ENCODE results near the gene MRPS25.
"Not testable (repeated sequence)": the region's sequence is repeated elsewhere in the genome, so short reads cannot be mapped to it uniquely, and the experiment has no call there.

Gene MRPS25

DNA sequence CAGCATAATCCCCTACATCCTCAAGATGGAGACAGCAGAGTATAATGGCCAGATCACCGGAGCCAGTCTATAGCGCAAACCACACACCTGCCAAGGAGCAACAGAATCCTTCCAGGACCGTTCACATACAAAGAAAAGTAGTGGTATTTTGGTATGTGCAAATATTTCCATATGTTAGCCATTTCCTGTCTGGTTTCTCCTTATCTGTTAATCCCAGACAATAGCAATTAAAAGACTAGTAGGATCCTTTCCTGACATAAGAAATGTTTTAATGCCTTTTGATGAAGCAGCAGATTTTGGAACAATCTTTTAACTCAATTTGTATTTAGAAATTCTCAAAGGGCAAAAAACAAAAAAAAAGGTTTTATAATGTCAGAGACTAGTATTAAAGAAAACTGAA is 22.2 kb downstream of the MRPS25 start:
- DNase-seq, result no peak

- DNase-seq, result no peak
These were observed 23.2 kb downstream of the MRPS25 start for GRCh38 chr3:15041950-15042349.

DNA sequence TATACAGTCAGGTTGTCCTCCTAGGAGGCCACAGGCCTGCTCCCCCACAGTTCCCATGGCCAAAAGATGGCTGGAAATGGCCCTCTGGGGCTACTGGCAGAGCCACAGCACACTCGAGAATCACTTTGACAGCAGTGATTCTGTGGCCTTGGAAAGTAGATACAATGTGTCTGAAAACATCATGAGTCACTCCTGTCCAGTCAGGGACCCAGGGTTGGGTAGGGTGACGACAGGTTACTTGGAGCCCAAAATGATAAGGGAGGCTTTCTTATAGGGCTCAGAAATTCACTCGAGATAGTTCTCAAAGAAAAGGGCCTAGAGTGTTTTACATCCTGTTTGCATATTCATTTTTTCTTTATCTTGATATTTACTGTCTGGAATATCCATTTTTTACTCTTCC is 24.3 kb downstream of the MRPS25 start:
- no peak for DNase-seq

- no peak for DNase-seq
These were observed 26.8 kb downstream of the MRPS25 start for GRCh38 chr3:15038306-15038705.

GRCh38 chr3:15033103-15033502 is 32.0 kb downstream of the MRPS25 start:
- no peak for DNase-seq

GRCh38 chr3:15032650-15033049 is 32.5 kb downstream of the MRPS25 start:
- DNase-seq, result no peak

DNA sequence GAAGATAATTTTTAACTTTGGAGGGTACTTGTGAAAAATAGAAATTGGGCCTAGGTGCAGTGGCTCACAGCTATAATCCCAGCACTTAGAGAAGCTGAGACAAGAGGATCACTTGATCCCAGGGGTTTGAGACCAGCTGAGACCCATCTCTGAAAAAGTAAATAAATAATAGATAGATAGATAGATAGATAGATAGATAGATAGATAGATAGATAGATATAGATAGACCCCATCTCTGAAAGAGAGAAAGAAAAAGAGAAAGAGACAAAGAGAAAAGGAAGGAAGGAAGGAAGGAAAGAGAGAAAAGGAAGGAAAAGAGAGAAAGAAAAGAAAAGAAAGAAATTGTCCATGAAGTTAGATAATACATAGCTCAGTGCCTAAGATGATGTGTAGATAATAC is 35.5 kb downstream of the MRPS25 start:
- no peak for DNase-seq

DNA sequence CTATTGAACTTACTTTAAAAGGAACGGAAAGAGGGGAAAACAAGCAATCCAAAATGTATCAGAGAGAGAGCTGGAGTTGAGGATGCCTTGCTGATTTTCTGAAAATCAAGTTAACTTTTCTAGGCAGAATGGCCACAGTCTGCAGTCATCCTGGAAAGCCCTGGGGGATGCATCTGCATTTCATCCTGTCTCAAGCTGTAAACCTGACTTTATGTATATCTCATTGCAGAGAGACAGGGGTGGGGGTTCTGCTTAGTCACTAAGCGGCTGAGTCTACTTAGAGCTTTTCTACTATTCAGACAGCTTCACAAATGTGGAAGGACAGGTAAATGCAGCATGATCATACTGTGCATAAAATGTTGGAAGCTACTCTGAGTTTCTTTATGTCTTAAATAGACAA is 41.4 kb downstream of the MRPS25 start:
- no peak for DNase-seq

GRCh38 chr3:15023249-15023648 is 41.9 kb downstream of the MRPS25 start:
- DNase-seq, result no peak

DNA sequence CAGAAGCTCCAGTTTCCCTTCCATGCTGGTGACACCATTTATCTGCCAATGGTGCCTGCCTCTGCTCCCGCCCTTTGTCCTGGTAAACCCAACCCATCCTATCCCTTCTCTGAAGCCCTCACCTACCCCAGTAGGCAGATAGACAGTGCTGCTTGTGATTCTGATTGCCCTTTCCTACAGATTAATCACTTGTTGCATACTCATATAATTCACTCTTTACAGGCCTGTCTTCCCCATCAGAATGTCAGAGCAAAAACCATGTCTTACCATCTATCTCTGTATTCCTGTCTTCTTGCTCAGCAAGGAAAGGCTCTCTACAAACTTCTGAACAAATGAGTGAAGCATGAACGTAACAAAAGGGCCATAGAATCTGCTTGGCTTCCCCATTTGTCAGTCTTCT is 47.9 kb downstream of the MRPS25 start:
- no peak for DNase-seq

DNA sequence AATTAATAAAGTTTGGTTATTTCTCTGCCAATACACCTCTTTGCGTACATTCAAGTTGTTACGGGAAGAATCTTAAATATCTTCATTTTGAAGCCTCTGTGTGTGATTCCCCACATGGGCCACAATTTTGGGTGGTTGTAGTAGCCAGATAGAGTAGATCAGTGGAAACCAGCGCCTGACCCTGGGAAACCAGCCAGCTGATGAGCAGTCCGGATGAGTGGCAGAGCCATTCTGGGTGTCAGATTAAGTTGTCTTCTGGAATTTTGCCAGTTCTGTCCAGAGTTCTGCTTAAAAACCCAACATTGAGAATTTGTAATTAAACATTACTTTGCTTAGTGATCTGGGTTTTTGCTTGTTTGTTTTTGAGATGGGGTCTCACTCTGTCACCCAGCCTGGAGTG is 49.7 kb downstream of the MRPS25 start:
- DNase-seq, result no peak

DNA sequence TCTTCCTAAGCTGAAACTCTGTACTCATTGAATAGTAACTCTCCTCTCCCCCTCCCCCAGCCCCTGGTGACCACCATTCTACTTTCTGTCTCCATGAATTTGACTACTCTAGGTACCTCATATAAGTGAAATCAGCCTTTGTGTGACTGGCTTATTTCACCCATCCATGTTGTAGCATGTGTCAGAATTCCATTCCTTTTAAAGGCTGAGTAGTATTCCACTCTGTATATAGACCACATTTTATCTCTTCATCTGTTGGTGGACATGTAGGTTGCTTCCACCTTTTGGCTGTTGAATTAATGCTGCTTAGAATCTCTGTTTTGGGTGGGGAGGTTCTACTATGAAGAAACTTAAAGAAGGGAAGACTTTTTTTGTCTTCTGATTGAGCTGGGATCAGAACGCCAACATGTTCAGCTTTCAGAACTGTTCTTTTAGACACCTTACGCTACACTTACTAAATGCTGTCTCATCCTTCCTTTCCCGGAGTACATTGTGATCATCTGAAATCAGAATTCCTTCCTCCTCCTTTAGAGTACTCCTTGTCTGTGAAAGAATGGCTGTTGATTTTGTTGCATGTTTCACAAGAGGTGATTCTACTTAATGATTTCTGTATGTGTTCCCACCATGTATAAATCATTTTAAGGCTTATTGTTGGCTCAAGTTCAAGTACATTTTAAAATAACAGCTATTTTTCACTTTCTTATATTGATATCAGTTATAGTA is 50.3 kb downstream of the MRPS25 start:
- DNase-seq, result no peak

- DNase-seq, result no peak
These were observed 53.9 kb downstream of the MRPS25 start for GRCh38 chr3:15011174-15011573.

GRCh38 chr3:15010664-15011063 is 54.5 kb downstream of the MRPS25 start:
- no peak for DNase-seq

DNA sequence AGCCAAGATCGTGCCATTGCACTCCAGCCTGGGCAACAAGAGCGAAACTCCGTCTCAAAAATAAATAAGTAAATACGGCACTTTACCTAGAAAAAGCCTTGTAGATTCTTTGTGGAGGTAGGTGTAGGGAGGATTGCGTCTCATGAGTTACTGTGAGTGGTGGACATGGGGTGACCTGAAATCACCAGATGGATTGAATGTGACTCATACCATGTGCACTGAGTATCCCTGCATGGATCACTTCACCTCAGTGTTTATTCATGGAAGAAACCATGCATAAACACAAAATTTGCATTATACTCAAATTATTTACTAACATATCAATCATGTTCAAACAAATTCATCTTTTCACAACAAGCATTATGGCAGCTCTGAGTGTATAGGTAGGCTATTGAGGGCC is 55.9 kb downstream of the MRPS25 start:
- DNase-seq, result no peak

DNA sequence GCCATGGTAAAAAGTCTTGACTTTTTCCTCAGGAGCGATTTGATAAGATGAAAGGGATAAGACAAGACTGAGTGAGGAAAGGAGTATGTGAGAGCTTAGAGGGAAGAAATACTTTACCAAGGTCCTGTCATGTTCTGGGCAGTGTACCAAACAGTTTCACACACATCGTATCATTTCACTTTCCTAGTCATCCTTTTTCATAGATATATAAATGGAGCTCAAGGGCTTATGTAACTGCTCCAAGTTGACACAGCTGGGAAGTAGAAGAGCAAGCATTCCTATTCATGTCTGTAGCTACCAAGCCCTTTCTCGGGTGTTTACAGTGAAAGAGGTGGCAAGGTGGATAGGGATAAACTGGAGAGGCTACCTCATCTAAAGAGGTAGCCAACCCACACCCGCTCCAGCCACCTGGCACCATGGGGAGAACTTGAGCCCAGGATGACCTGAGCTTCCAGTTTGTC is 57.4 kb downstream of the MRPS25 start:
- DNase-seq, result no peak

DNA sequence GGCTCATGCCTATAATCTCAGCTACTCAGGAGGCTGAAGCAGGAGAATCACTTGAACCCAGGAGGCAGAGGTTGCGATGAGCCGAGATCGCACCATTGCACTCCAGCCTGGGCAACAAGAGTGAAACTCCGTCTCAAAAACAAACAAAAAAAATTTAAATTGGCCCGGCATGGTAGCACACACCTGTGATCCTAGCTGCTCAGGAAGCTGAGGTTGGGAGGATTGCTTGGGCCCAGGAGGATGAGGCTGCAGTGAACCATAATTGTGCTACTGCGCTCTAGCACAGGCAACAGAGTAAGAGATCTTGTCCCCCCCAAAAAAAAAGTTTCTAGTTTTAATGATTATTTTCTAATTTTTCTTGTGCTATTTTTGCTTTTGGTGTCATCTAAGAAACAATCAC is 65.9 kb downstream of the MRPS25 start:
- not testable (repeated sequence) for DNase-seq
